Measurements from ENCODE around the gene OR2V1. TPM values are rescaled to one million over a fixed set of nuclear protein-coding genes. Genes with fewer than 3 reads are reported as not detected.

OR2V1 gene
- total RNA-seq, 1 experiment from 2014 or later, result not detected

DNA sequence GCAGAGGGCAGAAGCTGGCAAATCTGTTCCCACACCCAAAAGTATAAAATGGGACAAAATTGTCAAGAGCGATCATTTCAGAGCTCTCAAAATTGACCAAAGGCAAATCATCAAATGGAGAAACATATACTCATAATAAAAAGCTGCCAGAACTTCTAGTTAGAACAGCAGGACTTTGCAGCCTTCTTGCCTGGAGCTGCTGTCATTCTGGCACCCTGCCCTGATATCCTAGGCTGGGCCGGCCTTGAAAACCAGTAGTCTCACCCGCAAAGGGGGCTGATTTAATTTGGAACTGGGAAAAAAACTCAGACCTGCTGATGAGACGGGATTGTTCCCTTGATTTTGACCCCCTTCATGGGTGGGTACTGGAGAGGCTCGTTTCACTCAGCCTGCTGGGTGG, 18.5 kb downstream of the OR2V1 start (continued):
- TF ChIP-seq, protein P1, sequence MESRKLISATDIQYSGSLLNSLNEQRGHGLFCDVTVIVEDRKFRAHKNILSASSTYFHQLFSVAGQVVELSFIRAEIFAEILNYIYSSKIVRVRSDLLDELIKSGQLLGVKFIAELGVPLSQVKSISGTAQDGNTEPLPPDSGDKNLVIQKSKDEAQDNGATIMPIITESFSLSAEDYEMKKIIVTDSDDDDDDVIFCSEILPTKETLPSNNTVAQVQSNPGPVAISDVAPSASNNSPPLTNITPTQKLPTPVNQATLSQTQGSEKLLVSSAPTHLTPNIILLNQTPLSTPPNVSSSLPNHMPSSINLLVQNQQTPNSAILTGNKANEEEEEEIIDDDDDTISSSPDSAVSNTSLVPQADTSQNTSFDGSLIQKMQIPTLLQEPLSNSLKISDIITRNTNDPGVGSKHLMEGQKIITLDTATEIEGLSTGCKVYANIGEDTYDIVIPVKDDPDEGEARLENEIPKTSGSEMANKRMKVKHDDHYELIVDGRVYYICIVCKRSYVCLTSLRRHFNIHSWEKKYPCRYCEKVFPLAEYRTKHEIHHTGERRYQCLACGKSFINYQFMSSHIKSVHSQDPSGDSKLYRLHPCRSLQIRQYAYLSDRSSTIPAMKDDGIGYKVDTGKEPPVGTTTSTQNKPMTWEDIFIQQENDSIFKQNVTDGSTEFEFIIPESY (IDR thresholded peaks at IDR 0.05; ENCODE audit: extremely low read depth, insufficient replicate concordance, low read length), result no peak
- no peak for TF ChIP-seq POLR2A (IDR thresholded peaks at IDR 0.05; ENCODE audit: borderline replicate concordance, extremely low read depth, insufficient read depth, insufficient read length)
- TF ChIP-seq EZH2phosphoT487 (IDR thresholded peaks at IDR 0.05; ENCODE audit: borderline replicate concordance), result no peak
- TF ChIP-seq, protein P2, sequence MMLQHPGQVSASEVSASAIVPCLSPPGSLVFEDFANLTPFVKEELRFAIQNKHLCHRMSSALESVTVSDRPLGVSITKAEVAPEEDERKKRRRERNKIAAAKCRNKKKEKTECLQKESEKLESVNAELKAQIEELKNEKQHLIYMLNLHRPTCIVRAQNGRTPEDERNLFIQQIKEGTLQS (IDR thresholded peaks at IDR 0.05), result no peak
- no peak for TF ChIP-seq ZFX (IDR thresholded peaks at IDR 0.05)
- TF ChIP-seq EZH2 (IDR thresholded peaks at IDR 0.05), result no peak
- TF ChIP-seq TCF7L2 (IDR thresholded peaks at IDR 0.05; ENCODE audit: borderline replicate concordance, extremely low read depth, insufficient read depth, insufficient read length), result no peak
- TF ChIP-seq POLR2AphosphoS5 (IDR thresholded peaks at IDR 0.05; ENCODE audit: low read depth, low read length), result no peak
- no peak for TF ChIP-seq CBX3 (IDR thresholded peaks at IDR 0.05; ENCODE audit: low read depth)

DNA sequence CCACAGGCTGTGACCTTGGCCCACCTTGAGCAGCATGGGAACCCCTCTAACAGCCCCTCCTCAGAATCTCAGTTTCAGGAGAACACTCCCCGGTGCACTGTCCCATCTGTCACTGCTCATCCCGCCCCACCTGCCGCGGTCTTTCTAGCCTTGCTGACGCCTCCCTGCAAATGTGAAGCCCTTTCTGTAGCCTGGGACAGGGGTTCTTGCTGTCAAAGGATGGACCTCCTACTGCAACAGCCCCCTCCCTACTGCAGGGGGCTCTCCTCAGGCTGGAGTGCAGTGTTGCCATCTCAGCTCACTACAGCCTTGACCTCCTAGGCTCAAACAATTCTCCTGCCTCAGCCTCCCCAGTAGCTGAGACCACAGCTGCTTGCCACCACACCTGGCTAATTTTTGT, 20.0 kb downstream of the OR2V1 start:
- BruUV-seq (replicated peaks), result no TSS peak

More for the DNA sequence above, 20.0 kb downstream of the OR2V1 start:
- TF ChIP-seq, protein P2 (IDR thresholded peaks at IDR 0.05), result no peak
- TF ChIP-seq POLR2A (IDR thresholded peaks at IDR 0.05; ENCODE audit: borderline replicate concordance, extremely low read depth, insufficient read depth, insufficient read length), result no peak
- Histone ChIP-seq H4K20me1 (ENCODE audit: insufficient read depth) (no peaks in the 10 kb centered on the region), H3K9me3 (ENCODE audit: control insufficient read depth in 1 of 2, insufficient read depth in 1 of 2, low read depth in 1 of 2, low read length in 2 of 2) (no peaks in the 10 kb centered on the region), H3K36me3 (ENCODE audit: control insufficient read depth in 1 of 2, insufficient read depth in 2 of 2, low read length in 2 of 2) (no peaks in the 10 kb centered on the region), H3K4me1 (ENCODE audit: control insufficient read depth in 1 of 2, insufficient read depth in 2 of 2, low read length in 2 of 2) (no peaks in the 10 kb centered on the region), H3K27ac (ENCODE audit: low read depth, low read length) (no peak overlapping the region), H3K4me2 (ENCODE audit: low read length) (no peak overlapping the region), H2AFZ (ENCODE audit: low read depth, low read length, poor library complexity, severe bottlenecking) (no peak overlapping the region), H3K27me3 (ENCODE audit: insufficient read depth, low read length) (no peaks in the 10 kb centered on the region), H3K79me2 (ENCODE audit: insufficient read depth, low read length) (no peaks in the 10 kb centered on the region), H3K9me2 (ENCODE audit: insufficient read depth) (no peaks in the 10 kb centered on the region), H3K4me3 (replicated peaks in 1 of 2; ENCODE audit: low read depth in 1 of 2, low read length in 2 of 2) (no peak overlapping the region), H3K9ac (ENCODE audit: low read length) (no peak overlapping the region)
- ChIA-PET POLR2A (no interaction called here), CTCF (no interaction called here), RAD21 (ENCODE audit: low non-redundant PET in 1 of 2, low total read pairs in 2 of 2, uncharacterized antibody in 2 of 2, unreplicated experiment in 2 of 2) (no interaction called here)
- DNase-seq (ENCODE audit: low read depth, low spot score) (no peak), ATAC-seq (no peak)
- intact Hi-C loops (cut with micrococcal nuclease), result no loop called here
